Stimulated activated CD4-positive, alpha-beta T cell treated with anti-CD3 and anti-CD28 coated beads, TNF-alpha, amount 100 ng/mL, for 48 hours (primary cell): ENCODE results near the gene GAGE12J.
"Not testable (repeated sequence)": the region's sequence is repeated elsewhere in the genome, so short reads cannot be mapped to it uniquely, and the experiment has no call there.

Experiments used
- DNase-seq, 3 donors: peaks; one replicate each; pipeline ENCODE4 v3.0.0-alpha.2; 2020; ENCODE audit warnings: low read depth in 3 of 3

GAGE12J gene

GRCh38 chrX:49321737-49322136 is at the start of gene GAGE12J:
TSS of gene GAGE12J (plus strand) at chrX:49322037. CDS start at chrX:49323194, 1,157 bp downstream.
- DNase-seq, result not testable (repeated sequence)

GRCh38 chrX:49272421-49272820 is 49.4 kb upstream of the GAGE12J start:
- DNase-seq, result no peak

GRCh38 chrX:49273181-49273727 is 48.6 kb upstream of the GAGE12J start:
- DNase-seq, result no peak

- DNase-seq, result no peak
Measured at GRCh38 chrX:49276207-49276606, 45.6 kb upstream of the GAGE12J start.

- no peak for DNase-seq
Measured at GRCh38 chrX:49276671-49277534, 44.9 kb upstream of the GAGE12J start.

GRCh38 chrX:49277535-49277830 is 44.4 kb upstream of the GAGE12J start:
- DNase-seq, result no peak

GRCh38 chrX:49278081-49278480 is 43.8 kb upstream of the GAGE12J start:
- no peak for DNase-seq

- DNase-seq, result no peak
Measured at GRCh38 chrX:49282647-49283011, 39.2 kb upstream of the GAGE12J start.

GRCh38 chrX:49284212-49284611 is 37.6 kb upstream of the GAGE12J start:
- DNase-seq, result no peak

- no peak for DNase-seq
Measured at GRCh38 chrX:49286136-49286535, 35.7 kb upstream of the GAGE12J start.

- DNase-seq, result no peak
Measured at GRCh38 chrX:49286581-49286980, 35.3 kb upstream of the GAGE12J start.

- DNase-seq, result no peak
Measured at GRCh38 chrX:49287665-49288064, 34.2 kb upstream of the GAGE12J start.

GRCh38 chrX:49290215-49290614 is 31.6 kb upstream of the GAGE12J start:
- no peak for DNase-seq

- peak; percentile 44 to 77 (median 52) for DNase-seq
Measured at GRCh38 chrX:49291615-49292337, 30.1 kb upstream of the GAGE12J start.

GRCh38 chrX:49292400-49293362 is 29.2 kb upstream of the GAGE12J start:
- DNase-seq, result no peak

GRCh38 chrX:49299293-49299692 is 22.5 kb upstream of the GAGE12J start:
- DNase-seq, result not testable (repeated sequence)

- DNase-seq, result no peak
Measured at GRCh38 chrX:49300703-49301102, 21.1 kb upstream of the GAGE12J start.

- no peak for DNase-seq
Measured at GRCh38 chrX:49303346-49303745, 18.5 kb upstream of the GAGE12J start, which contains the start of gene GAGE10. TSS of gene GAGE10 (plus strand) at chrX:49303646. CDS start at chrX:49304860, 1,214 bp downstream.

GRCh38 chrX:49307775-49308174 is 14.1 kb upstream of the GAGE12J start:
- DNase-seq, result not testable (repeated sequence)

GRCh38 chrX:49308604-49309269 is 13.1 kb upstream of the GAGE12J start:
- no peak for DNase-seq

GRCh38 chrX:49309401-49309981 is 12.3 kb upstream of the GAGE12J start:
- no peak for DNase-seq
